K562 (cell line): Measurements from ENCODE around the gene HOXB6. TPM values are rescaled to one million over a fixed set of nuclear protein-coding genes. Genes with fewer than 3 reads are reported as not detected.

ENCODE experiments used
- ATAC-seq: fragments of 200-7000 bp; cut with Tn5 transposase; 3 replicates; pipeline ENCODE4 v1.9.1; 2020; ENCODE audit warnings: moderate library complexity
- BruUV-seq: library from RNA; stranded (reverse); fragments of 400-500 nt; replicated peaks from 2 replicates; lab custom pipeline; 2021; lab: Mats Ljungman, UMichigan
- CTCF ChIA-PET: fragments of 300-600 bp; formaldehyde crosslinking; extraction: SDS; loops from one replicate; lab custom pipeline; 2021; ENCODE audit warnings: low intra/inter-chr PET ratio; lab: Yijun Ruan, JAX
- POLR2A ChIA-PET: fragments of 300-600, 350-650 bp; sonication (Branson Sonifier 250); formaldehyde crosslinking; extraction: SDS; loops from one replicate; lab custom pipeline; 2021; ENCODE audit warnings: antibody characterized with exemption, inconsistent platforms; lab: Yijun Ruan, JAX
- DNase-seq, 4 experiments: peaks; one replicate each; pipeline versions ENCODE4 v3.0.0 to v3.0.0-alpha.2; 2011 to 2018; ENCODE audit warnings: low spot score in 3 of 4, mixed read lengths in 3 of 4; ENCODE audit errors: extremely low read depth in 1 of 4
- FAIRE-seq: peaks from 2 replicates; lab custom pipeline; 2011; peaks lifted over from hg19 to GRCh38; lab: Jason Lieb, UNC
- H2AFZ ChIP-seq: 2 replicates; pipeline ENCODE4 v1.6.0; 2011; ENCODE audit warnings: low read depth, low read length, control low read depth, inconsistent platforms
- H3K27ac ChIP-seq: fragments of 200-600 bp; 3 replicates; pipeline ENCODE4 v1.8.0; 2011; ENCODE audit warnings: low read depth, mild to moderate bottlenecking, control low read depth, inconsistent platforms, low read length, moderate library complexity, mixed read lengths; ENCODE audit errors: extremely low read depth
- H3K27me3 ChIP-seq, 2 experiments: fragments of 300-600 bp in 1 of 2; 2 replicates in 1 of 2; 3 replicates in 1 of 2; pipeline versions ENCODE4 v1.6.0 to v1.8.0; 2011; ENCODE audit warnings: inconsistent platforms in 2 of 2, low read length in 2 of 2, mild to moderate bottlenecking in 1 of 2, mixed read lengths in 1 of 2, moderate library complexity in 1 of 2; ENCODE audit not compliant: control insufficient read depth in 2 of 2, insufficient read depth in 2 of 2
- H3K36me3 ChIP-seq: fragments of 300-600 bp; 3 replicates; pipeline ENCODE4 v1.8.0; 2011; ENCODE audit warnings: mild to moderate bottlenecking, low read length, inconsistent platforms; ENCODE audit not compliant: control insufficient read depth, insufficient read depth
- H3K4me1 ChIP-seq, 2 experiments: fragments of 200-600 bp in 1 of 2; replicated peaks in 1 of 2; 2 replicates in 1 of 2; 3 replicates in 1 of 2; pipeline versions ENCODE4 v1.5.1 to v1.8.0; 2011; ENCODE audit warnings: inconsistent platforms in 2 of 2, low read length in 2 of 2, mild to moderate bottlenecking in 1 of 2, mixed read lengths in 1 of 2, moderate library complexity in 1 of 2; ENCODE audit not compliant: control insufficient read depth in 2 of 2, insufficient read depth in 2 of 2
- H3K4me2 ChIP-seq: 2 replicates; pipeline ENCODE4 v1.6.1; 2011; ENCODE audit warnings: low read length, control low read depth, inconsistent platforms, mixed read lengths; ENCODE audit not compliant: insufficient read depth
- H3K4me3 ChIP-seq: fragments of 200-600 bp; sonication (generic), shearing (Covaris generic); 2 replicates; pipeline ENCODE4 v1.5.1; 2016; ENCODE audit warnings: control low read depth, inconsistent platforms
- H3K79me2 ChIP-seq: fragments of 200-600 bp; 3 replicates; pipeline ENCODE4 v1.8.0; 2011; ENCODE audit warnings: low read length, inconsistent platforms; ENCODE audit not compliant: control insufficient read depth, insufficient read depth
- H3K9ac ChIP-seq, 2 experiments: 2 replicates each; pipeline versions ENCODE4 v1.6.0 to v1.6.1; 2011; ENCODE audit warnings: low read depth in 2 of 2, low read length in 2 of 2, control low read depth in 1 of 2, inconsistent platforms in 1 of 2, mild to moderate bottlenecking in 1 of 2, mixed read lengths in 1 of 2; ENCODE audit not compliant: insufficient read depth in 1 of 2
- H3K9me1 ChIP-seq: one replicate; pipeline ENCODE4 v1.6.0; 2011; ENCODE audit warnings: inconsistent platforms, mild to moderate bottlenecking, low read length, moderate library complexity; ENCODE audit not compliant: control insufficient read depth, insufficient read depth
- H3K9me3 ChIP-seq: replicated peaks from 2 replicates; pipeline ENCODE4 v1.5.1; 2011; ENCODE audit warnings: low read depth, low read length, inconsistent platforms; ENCODE audit not compliant: control insufficient read depth, insufficient read depth
- H4K20me1 ChIP-seq: replicated peaks from 2 replicates; pipeline ENCODE4 v1.6.1; 2011; ENCODE audit warnings: low read length, inconsistent platforms, mixed read lengths; ENCODE audit not compliant: control insufficient read depth, insufficient read depth
- CAMTA2 ChIP-seq: fragments of 250-450 bp; sonication (Bioruptor Pico); conservative IDR thresholded peaks from 2 replicates; pipeline ENCODE4 v1.5.1; 2022
- CBFA2T3 ChIP-seq: fragments of 450-650 bp; IDR thresholded peaks from 2 replicates; pipeline ENCODE4 v1.6.1; 2017
- CEBPB ChIP-seq: fragments of 450-650 bp; IDR thresholded peaks from 2 replicates; pipeline ENCODE4 v1.6.1; 2016; ENCODE audit warnings: missing genetic modification characterization, missing compliant biosample characterization
- CEBPG ChIP-seq, 3 experiments: fragments of 200-800 bp in 1 of 3; sonication (Bioruptor generic) in 1 of 3; sonication (generic) in 1 of 3; formaldehyde crosslinking in 1 of 3; IDR thresholded peaks in 2 of 3; conservative IDR thresholded peaks in 1 of 3; 2 replicates each; pipeline versions ENCODE4 v1.6.1 to v1.8.0; 2016 to 2022; ENCODE audit warnings: missing compliant biosample characterization in 2 of 3, missing genetic modification characterization in 2 of 3, mild to moderate bottlenecking in 1 of 3, missing genetic modification reagents in 1 of 3
- EP300 ChIP-seq: IDR thresholded peaks from 2 replicates; pipeline ENCODE4 v1.6.1; 2012; ENCODE audit warnings: low read length, improper control_type of control experiment
- GABPA ChIP-seq: fragments of 200-800 bp; sonication (Bioruptor generic); conservative IDR thresholded peaks from 2 replicates; pipeline ENCODE4 v1.6.1; 2016; ENCODE audit warnings: low read depth, missing genetic modification characterization, missing compliant biosample characterization
- GABPB1 ChIP-seq: sonication (generic); formaldehyde crosslinking; IDR thresholded peaks from 2 replicates; pipeline ENCODE4 v1.8.0; 2022; ENCODE audit warnings: mild to moderate bottlenecking, missing genetic modification reagents
- HOXB6 ChIP-seq: fragments of 250-450 bp; sonication (Bioruptor Pico); IDR thresholded peaks from 2 replicates; pipeline ENCODE4 v1.5.1; 2022; ENCODE audit warnings: mild to moderate bottlenecking, borderline replicate concordance
- IFI16 ChIP-seq: fragments of 250-450 bp; sonication (Bioruptor Pico); IDR thresholded peaks from 2 replicates; pipeline ENCODE4 v2.1.2; 2022; ENCODE audit warnings: mild to moderate bottlenecking, inconsistent platforms
- L3MBTL2 ChIP-seq: fragments of 450-650 bp; IDR thresholded peaks from 2 replicates; pipeline ENCODE4 v1.6.1; 2016; ENCODE audit warnings: mild to moderate bottlenecking, moderate library complexity
- MEIS2 ChIP-seq: fragments of 450-650 bp; IDR thresholded peaks from 2 replicates; pipeline ENCODE4 v1.6.1; 2014; ENCODE audit warnings: mild to moderate bottlenecking; ENCODE audit not compliant: partially characterized antibody
- PRMT5 ChIP-seq: sonication (generic); formaldehyde crosslinking; IDR thresholded peaks from 2 replicates; pipeline ENCODE4 v1.5.0; 2020; ENCODE audit warnings: missing genetic modification reagents
- SMAD3 ChIP-seq: fragments of 450-650 bp; formaldehyde crosslinking; conservative IDR thresholded peaks from 2 replicates; pipeline ENCODE4 v1.4.0; 2020; ENCODE audit warnings: mild to moderate bottlenecking
- TAF15 ChIP-seq: fragments of 200-400 bp; formaldehyde crosslinking; IDR thresholded peaks from 2 replicates; pipeline ENCODE4 v1.6.1; 2017; ENCODE audit warnings: mild to moderate bottlenecking, low read depth, low read length, moderate library complexity
- ZNF311 ChIP-seq: fragments of 250-450 bp; sonication (Bioruptor Pico); IDR thresholded peaks from 2 replicates; pipeline ENCODE4 v1.4.0; 2020; ENCODE audit warnings: mild to moderate bottlenecking, moderate library complexity
- ZNF431 ChIP-seq: sonication (generic); formaldehyde crosslinking; IDR thresholded peaks from 2 replicates; pipeline ENCODE4 v1.8.0; 2022; ENCODE audit warnings: mild to moderate bottlenecking, missing genetic modification reagents
- ZNF644 ChIP-seq: fragments of 200-800 bp; sonication (Bioruptor generic); IDR thresholded peaks from 2 replicates; pipeline ENCODE4 v1.6.1; 2016; ENCODE audit warnings: low read depth, missing genetic modification characterization, missing compliant biosample characterization
- ZNF655 ChIP-seq: fragments of 250-450 bp; sonication (Bioruptor Pico); IDR thresholded peaks from 2 replicates; pipeline ENCODE4 v1.5.0; 2021
- ZNF699 ChIP-seq: fragments of 250-450 bp; sonication (Bioruptor Pico); IDR thresholded peaks from 2 replicates; pipeline ENCODE4 v1.8.0; 2021; ENCODE audit warnings: mild to moderate bottlenecking, moderate library complexity; ENCODE audit not compliant: insufficient replicate concordance
- WGBS: fragments of 100-300 bp; shearing (Covaris generic); methylation state at CpG from one replicate; pipeline ENCODE4 v1.1.6; 2016; ENCODE audit warnings: low coverage, mixed read lengths; ENCODE audit not compliant: insufficient coverage; ENCODE audit errors: missing lambda C conversion rate; 5-methylcytosine and 5-hydroxymethylcytosine counted together
- in situ Hi-C: fragments of 300-500 bp; cut with MboI; formaldehyde crosslinking; loops from 4 replicates; pipeline ENCODE4 v1.15.0; 2018; ENCODE audit warnings: inconsistent platforms, mixed read lengths
- intact Hi-C: fragments of 100-400 bp; cut with micrococcal nuclease; formaldehyde crosslinking; loops from 2 replicates; pipeline ENCODE4 v1.14.2; 2022
- polyA plus RNA-seq, 8 experiments: library from polyadenylated mRNA; depleted of rRNA in 4 of 8; stranded (reverse) in 5 of 8; unstranded in 3 of 8; fragments of >200 nt; fragmentation: Nextera tagmentation in 2 of 8; fragmentation: Illumina TruSeq in 1 of 8; extraction: Ambion mirVana in 2 of 8; extraction: Trizol in 1 of 8; gene quantifications; 2 replicates each; pipeline versions ENCODE4 v1.2.1 to v1.2.3, GENCODE V29; 2011 to 2014; ENCODE audit warnings: inconsistent platforms in 1 of 8, missing spikeins in 1 of 8
- total RNA-seq, 7 experiments: library from RNA; depleted of rRNA in 6 of 7; stranded (reverse); fragments of >200 nt in 6 of 7; fragmentation: Illumina TruSeq in 2 of 7; extraction: Trizol in 2 of 7; gene quantifications; 2 replicates each; pipeline versions ENCODE4 v1.2.1 to v1.2.3, GENCODE V29; 2011 to 2021; ENCODE audit warnings: low replicate concordance in 1 of 7
- TF ChIP-seq, protein P1 (sequence below): fragments of 250-450 bp; sonication (Bioruptor Pico); IDR thresholded peaks from 2 replicates; pipeline ENCODE4 v1.5.0; 2021
- TF ChIP-seq, protein P2 (sequence below): fragments of 450-650 bp; conservative IDR thresholded peaks from 2 replicates; pipeline ENCODE4 v1.6.1; 2016; ENCODE audit warnings: missing genetic modification characterization, low read depth, mild to moderate bottlenecking, missing compliant biosample characterization, moderate library complexity

The HOXB6 gene
- total and polyA plus RNA-seq, 9 of the 15 experiments (the other 6 are each of a cell fraction or from before 2014, with no cell fraction given), result 1.2 to 14.8 (median 4.9) TPM

- no peak overlapping the region for H3K9ac ChIP-seq
- no peaks in the 10 kb centered on the region for H3K27me3 ChIP-seq
- POLR2A ChIA-PET, result interaction anchor here (0.5 to 2.0 kb wide), 9 partner anchors 14 to 422 kb away, joined by 3 to 6 read pairs (median 3); partner anchors contain the start of gene HOXB6
- no peak overlapping the region for H3K4me3 ChIP-seq
- peaks cover 27 to 29% of the 10 kb centered on the region in 2 experiments for H3K4me1 ChIP-seq
- no peak overlapping the region for H3K27ac ChIP-seq
- H3K9me3 ChIP-seq, result no peaks in the 10 kb centered on the region
- CTCF ChIA-PET, result no interaction called here
- intact Hi-C loops, result no loop called here
- H4K20me1 ChIP-seq, result no peaks in the 10 kb centered on the region
- 50% methylated on average over 5 of the region's 5 CpGs for WGBS
- H3K9me1 ChIP-seq, result no peaks in the 10 kb centered on the region
- in situ Hi-C loops, result no loop called here
- no peak for DNase-seq
- no TSS peak for BruUV-seq
- H2AFZ ChIP-seq, result no peak overlapping the region
- H3K4me2 ChIP-seq, result no peak overlapping the region
- H3K36me3 ChIP-seq, result no peaks in the 10 kb centered on the region
- no peak for ATAC-seq
- FAIRE-seq, result no peak
- peaks cover 22% of the 10 kb centered on the region for H3K79me2 ChIP-seq
- TF ChIP-seq ZNF431 (CRISPR knock-in tag), result no peak
- TF ChIP-seq GABPA (tag), result peak; percentile 69
- TF ChIP-seq MEIS2, result peak; percentile 54
- TF ChIP-seq L3MBTL2, result 0 out of 2 replicates have a peak, but pooled peaks have one; percentile 20
- no peak for TF ChIP-seq EP300
- TF ChIP-seq HOXB6, result no peak
- no peak for TF ChIP-seq ZNF699 (CRISPR knock-in tag)
- TF ChIP-seq SMAD3 (CRISPR knock-in tag), result no peak
- no peak for TF ChIP-seq CEBPG (CRISPR knock-in tag; IDR thresholded peaks at IDR 0.05)
- peak in 1 of 2 experiments; percentile 75; a peak in 2 of 4 replicates for TF ChIP-seq CEBPG (tag; conservative IDR thresholded peaks at IDR 0.05 in 1 of 2, IDR thresholded peaks at IDR 0.05 in 1 of 2)
- no peak for TF ChIP-seq TAF15
- TF ChIP-seq GABPB1 (CRISPR knock-in tag), result no peak
- TF ChIP-seq PRMT5 (CRISPR knock-in tag), result no peak
- TF ChIP-seq, protein P1, sequence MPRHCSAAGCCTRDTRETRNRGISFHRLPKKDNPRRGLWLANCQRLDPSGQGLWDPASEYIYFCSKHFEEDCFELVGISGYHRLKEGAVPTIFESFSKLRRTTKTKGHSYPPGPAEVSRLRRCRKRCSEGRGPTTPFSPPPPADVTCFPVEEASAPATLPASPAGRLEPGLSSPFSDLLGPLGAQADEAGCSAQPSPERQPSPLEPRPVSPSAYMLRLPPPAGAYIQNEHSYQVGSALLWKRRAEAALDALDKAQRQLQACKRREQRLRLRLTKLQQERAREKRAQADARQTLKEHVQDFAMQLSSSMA (CRISPR knock-in tag), result no peak
- no peak for TF ChIP-seq CAMTA2
- no peak for TF ChIP-seq CEBPB (tag)
- TF ChIP-seq IFI16, result no peak
- TF ChIP-seq ZNF655 (CRISPR knock-in tag), result no peak
- TF ChIP-seq, protein P2, sequence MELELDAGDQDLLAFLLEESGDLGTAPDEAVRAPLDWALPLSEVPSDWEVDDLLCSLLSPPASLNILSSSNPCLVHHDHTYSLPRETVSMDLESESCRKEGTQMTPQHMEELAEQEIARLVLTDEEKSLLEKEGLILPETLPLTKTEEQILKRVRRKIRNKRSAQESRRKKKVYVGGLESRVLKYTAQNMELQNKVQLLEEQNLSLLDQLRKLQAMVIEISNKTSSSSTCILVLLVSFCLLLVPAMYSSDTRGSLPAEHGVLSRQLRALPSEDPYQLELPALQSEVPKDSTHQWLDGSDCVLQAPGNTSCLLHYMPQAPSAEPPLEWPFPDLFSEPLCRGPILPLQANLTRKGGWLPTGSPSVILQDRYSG (tag), result no peak
- no peak for TF ChIP-seq ZNF644 (tag)
- TF ChIP-seq ZNF311 (CRISPR knock-in tag), result peak; percentile 50; the same call in 1 of the 2 replicates
- no peak for TF ChIP-seq CBFA2T3
These were observed 17.3 kb downstream of the HOXB6 start for GRCh38 chr17:48587276-48588073.
